Stimulated activated CD4-positive, alpha-beta T cell treated with anti-CD3 and anti-CD28 coated beads, Interleukin-4, amount 100 ng/mL, for 48 hours (primary cell): ENCODE measurements around the gene IRF1.

Experiments used
- DNase-seq, 2 donors: peaks; one replicate each; pipeline ENCODE4 v3.0.0-alpha.2; 2020; ENCODE audit warnings: low read depth in 2 of 2

IRF1 gene

DNA sequence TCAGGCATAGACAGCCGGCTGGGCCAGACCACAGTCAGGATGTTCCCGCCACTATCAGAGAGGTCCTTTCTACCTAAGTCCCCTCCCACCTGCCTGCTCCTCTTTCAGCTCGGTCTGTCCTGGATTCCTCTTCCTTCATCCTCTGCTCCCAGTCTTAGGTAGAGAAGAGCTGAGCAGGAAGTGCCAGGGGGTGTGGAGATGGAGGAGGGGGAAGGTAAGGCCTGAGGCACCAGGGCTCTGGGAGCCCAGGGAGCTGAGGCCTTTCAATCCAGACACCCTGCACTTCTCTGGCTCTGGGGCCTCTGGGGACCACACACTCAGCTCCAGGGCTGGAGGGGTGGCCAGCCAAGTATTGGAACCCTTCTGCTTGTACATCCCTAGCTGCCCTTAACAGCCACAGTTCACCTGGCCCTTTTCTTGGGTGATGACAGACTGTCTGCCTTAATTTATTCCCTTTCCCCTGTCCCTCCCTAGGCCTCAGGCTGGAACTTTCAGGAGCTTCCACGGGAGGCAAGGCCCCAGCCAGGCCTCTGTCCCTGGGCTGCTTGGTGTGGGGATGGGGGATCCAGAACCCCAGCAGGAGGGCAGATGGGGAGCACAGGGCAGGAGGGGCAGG lies 15.6 kb downstream of the IRF1 start:
- no peak for DNase-seq

DNA sequence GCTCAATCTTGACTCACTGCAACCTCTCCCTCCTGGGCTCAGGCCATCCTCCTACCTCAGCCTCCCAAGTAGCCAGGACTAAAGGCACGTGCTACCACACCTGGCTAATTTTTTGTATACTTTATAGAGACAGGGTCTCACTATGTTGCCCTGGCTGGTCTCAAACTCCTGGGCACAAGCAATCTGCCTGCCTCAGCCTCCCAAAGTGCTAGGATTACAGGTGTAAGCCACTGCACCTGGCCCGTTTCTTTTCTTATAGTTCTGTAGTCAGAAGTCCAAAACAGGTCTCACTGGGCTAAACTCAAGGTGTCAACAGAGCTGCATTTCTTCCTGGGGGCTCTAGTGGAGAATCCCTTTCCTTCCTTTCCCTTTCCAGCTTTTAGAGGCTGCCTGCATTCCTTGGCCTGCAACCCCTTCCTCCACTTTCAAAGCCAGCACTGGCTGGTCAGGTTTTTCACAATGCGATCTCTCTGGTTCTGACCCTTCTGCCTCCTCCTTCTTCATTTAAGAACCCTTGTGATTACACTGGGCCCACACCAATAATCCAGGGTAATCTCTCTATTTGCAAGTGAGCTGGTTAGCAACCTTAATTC lies 16.3 kb downstream of the IRF1 start:
- DNase-seq, result no peak

DNA sequence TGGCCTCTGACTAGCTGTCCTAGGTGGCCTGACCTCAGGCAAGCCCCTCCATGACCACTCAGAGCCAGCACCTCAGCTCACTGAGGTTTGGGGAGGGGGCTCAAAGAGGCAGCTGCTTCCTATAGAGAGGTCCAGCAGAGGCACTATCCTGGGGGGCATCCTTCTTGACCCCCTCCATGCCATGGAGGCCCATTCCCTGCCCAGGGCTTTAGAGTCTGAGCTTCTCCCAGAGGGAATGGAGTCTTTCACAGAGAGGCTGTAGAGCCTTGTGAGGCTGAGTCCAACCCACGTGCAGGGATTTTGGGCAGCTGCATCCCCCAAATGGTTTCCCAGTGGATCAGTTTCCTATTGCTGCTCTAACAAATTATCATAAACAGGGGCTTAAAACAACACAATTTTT lies 16.9 kb downstream of the IRF1 start:
- DNase-seq, result no peak

DNA sequence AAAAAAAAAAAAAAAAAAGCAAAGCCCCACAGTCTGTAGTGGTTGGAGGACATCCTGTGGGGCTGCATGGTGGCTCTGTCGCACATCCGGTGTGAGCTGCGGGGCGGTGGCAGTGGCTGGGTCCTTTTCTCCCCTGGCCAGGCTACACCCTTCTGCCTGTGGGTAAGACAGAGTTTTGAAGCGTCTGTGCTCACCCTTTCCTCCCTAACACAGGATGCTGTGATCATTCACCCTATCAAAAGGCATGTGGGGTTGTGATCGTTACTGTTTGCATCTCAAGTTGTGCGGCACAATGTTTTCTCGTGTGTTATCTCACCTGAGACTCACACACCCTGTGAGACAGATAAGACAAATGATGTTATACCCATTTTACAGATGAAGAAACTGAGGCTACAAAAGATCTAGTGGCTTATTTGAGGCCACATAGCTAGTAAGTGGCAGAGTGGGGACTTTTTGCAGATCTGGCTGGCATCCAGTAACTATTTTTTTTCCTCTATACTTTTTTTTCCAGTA lies 17.5 kb downstream of the IRF1 start:
- peak in 1 of 2 donors; percentile 57 for DNase-seq

DNA sequence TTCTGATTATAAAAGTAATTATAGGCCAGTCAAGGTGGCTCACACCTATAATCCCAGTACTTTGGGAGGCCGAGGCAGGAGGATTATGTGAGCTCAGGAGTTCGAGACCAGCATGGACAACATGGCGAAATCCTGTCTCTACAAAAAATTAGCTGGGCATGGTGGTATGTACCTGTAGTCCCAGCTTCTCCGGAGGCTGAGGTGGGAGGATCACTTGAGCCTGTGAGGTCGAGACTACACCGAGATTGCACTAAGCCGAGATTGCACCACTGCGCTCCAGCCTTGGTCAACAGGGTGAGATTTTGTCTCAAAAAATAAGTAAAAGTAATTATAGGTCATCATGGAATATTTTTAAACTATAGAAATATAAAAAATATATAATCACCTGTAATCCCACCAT lies 18.1 kb downstream of the IRF1 start:
- DNase-seq, result no peak

DNA sequence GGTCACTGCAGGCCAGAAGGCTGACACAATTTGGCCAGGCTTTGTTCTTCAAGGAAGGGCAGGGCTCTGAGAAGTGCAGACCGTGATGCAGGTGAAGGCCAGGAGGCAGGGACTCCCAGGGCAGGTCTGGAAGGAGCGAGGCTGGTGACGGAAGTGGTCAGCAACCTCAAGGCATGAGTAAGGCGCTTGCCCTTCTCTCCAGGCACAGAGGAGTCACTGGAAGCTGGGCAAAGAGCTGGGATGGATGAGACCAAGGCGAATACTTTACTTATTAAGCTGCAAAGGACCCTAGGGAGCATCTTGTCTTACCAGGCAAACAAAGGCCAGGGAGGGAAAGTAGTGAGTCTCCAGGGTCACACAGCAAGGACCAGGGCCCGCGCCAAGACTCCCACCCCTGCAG lies 18.6 kb downstream of the IRF1 start:
- no peak for DNase-seq

DNA sequence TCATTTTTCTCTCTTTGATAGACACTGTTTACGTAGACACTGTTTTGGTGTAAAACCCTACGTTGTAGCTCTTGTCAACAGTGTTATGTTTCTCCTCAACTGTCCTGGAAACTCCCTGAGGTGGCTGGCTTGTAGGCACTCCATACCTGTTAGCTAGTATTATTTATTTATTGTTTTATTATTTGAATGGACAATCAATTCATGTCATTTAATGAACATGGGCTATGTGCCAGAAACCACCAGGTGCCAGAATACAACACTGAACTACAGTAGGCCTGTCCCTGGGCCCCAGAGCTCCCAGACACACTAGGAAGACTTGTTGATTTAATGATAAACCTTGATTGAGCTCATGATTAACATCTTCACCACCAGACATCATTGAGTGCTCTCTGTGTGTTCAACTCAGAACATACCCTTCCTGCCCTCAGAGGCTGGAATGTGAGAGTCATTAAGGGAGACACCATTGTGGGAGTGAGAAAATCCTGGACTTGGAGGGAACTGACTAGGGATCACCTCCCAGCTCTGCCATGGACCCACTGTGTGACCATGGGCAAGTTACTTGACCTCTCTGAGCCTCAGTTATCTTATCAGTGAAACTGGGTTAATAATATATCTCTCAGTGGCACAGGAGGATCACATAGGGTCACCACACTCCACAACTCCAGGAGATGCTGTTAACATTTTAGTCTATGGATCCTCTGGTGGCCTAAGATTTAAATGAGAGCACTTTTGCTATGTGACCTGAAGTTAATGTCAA lies 19.2 kb downstream of the IRF1 start:
- DNase-seq, result no peak

DNA sequence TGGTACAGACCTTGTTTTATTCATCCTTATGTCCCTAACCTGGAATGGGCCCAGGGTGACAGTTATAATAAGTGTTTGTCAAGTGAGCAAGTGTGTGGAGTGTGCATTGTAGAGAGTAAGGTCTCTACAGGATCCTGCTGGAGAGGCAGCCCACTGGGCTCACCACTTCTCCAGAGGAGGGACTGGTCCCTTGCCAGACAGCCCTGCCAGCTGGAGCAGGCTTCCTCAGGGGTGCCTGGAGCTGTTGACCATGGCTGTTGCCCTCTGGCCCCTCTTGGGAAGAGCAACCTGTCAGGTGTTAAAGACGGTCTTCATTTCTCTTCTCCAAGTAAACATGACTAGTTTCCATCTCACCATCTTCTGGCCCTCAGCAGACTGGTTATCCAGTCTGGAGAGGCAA lies 20.0 kb downstream of the IRF1 start:
- DNase-seq, result no peak

DNA sequence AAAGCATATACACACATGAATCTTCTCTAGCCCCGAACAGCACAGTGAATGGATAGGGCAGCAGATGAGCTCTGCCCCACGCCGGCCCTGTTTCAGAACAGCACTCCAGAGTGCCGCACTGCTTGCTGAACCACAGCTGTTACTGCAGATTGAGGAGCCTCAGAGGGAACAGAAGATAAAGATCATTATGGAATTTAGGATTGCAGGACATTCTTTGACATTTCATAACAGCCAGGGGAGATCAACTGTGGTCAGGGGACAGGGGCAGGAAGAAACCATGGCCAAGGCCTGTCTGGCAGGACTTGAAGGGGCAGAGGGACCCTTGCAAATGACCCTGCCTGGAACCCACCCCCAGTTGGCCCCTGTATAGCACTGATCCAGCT lies 20.6 kb downstream of the IRF1 start:
- no peak for DNase-seq

DNA sequence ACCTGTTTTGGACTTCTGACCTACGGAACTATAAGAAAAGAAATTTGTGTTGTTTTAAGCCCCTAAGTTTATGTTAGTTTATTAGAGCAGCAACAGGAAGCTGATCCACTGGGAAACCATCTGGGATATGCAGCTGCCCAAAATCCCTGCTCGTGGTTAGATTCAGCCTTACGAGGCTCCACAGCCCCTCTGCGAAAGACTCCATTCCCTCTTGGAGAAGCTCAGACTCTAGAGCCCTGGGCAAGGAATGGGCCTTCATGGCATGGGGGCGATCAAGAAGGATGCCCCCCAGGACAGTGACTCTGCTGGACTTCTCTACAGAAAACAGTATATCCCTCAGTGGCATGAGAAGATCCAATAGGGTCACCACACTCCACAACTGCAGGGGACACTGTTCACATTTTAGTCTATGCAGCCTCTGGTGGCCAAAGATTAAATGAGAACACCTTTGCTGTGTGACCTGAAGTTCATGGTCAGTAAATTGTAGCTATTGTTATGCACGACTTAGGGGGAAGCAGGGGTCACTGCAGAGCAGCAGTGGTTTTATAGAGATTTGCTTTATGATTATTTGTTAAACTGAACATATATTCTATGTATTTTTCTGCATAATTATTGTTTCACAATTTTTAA lies 21.1 kb downstream of the IRF1 start:
- DNase-seq, result no peak

DNA sequence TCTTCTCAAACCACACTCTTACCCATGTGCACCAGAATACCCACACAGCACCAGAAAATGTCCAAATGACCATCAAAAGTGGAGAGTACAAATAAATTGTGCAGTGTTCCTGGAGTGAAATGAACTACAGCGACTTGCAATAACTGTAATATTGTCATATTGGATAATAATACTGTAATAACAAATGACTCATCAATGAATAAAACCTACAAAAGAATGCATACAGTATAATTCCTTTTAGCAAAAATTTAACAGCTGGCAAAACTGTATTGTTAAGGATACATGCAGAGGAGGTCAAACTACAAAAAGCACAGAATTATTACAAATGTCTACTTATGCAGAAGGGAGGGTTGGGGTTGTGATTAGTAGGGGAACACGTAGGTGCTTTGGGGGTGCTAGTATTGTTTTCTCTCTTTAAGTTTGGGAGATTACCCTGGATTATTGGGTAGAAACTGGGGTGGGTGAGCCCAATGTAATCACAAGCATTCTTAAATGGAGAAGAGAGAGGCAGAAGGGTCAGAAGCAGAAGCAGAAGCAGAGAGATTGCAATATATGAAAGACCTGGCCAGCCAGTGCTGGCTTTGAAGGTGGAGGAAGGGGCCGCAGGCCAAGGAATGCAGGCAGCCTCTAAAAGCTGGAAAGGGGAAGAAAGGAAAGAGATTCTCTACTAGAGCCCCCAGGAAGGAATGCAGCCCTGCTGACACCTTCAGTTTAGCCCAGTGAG lies 21.8 kb downstream of the IRF1 start:
- DNase-seq, result no peak

DNA sequence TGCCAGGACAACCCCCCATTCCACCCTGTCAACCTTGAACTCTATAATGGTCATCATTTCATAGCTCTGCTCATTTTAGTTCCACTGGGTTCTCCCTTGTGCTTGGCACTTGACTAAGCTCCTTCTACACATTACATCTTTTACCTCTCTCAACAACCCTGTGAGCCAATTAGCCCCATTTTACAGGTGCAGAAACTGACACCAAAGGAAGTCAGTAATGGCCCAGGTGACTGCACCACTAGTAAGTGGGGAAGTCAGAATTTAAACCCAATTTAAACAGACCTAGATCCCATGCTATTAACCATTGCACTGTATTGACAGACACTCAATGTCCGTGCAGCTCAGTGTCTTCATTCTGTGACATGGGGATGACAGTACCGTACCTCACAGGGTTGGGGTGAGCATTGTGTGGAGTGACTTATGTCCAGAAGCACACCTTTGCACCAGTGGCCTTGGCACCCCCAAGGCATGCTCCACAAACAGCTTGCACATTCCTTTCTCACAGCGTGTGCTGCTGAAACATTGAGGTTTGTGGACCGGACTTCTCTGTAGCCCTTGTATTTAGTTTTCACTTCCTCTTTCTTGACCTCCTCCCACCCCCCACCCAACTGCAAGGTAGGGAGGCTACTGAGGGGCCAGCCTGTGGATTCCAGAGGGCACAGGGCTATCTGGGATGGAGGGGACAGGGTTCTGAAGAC lies 23.1 kb downstream of the IRF1 start:
- DNase-seq, result no peak

DNA sequence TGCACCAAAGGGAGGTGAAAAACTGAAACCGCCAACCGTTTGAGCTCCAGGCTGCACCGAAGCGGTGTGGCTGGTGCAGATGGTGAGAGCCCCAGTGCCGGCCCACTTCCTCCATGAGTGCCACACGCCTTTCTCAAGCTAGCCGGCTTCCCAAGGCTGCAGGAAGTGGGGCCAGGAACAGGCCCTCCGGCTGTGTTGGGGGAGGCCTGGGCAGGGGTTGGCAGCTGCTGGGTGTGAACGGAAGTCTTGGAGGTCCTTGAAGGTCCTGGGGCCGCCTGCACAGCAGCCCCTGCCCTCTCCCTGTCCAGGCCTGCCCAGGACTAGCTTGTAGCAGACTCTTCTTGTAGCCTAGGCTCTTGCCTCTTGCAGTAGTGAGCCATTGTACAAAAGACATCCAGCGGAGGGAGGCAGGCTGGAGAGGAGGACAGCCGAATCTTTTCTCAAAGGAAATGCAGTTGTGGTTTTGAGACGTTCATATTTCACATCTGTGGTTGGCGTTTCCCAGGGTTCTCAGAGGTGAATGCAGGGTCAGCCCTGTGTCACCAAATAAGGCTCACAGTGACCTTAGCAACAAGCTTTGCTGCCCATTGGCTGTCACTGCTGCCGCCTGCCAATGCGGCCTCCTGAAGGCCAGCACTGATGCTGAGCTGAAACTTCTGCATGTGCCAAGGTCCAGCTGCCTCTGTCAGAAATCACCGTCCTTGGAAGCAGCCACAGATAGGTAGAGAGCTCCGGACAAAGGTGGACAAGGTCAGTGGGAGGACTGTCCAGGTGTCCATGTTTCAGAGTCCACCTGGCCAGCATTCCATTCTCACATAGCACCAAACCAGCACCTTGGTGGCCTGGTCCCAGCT lies 23.9 kb downstream of the IRF1 start:
- peak; percentile 45 to 54 for DNase-seq

DNA sequence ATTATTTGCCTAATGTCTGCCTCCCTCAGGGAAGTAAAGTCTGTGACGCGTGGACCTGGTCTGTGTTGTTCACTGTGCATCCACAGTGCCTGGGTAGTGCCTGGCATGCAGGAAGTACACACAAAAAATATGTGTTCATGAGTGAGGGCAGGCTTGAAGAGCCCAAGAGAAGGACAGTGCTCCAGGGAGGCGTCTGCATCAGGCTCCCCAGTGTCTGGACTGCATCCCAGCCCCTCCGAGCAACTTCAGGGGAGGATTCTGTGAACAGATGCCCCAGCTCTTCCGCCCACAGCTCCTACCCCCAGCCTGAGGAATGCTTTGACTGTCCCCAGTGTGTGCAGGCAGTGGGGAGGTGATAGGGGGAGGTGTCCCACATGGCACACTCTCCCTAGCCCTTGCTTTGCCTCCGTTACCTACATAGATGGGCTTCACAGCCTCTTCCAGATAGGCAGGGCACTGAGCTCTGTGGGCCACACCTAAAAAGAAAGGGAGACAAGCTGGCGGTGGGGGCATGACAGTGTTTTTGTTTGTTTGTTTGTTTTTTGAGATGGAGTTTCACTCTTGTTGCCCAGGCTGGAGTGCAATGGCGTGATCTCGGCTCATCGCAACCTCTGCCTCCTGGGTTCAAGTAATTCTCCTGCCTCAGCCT lies 25.4 kb downstream of the IRF1 start:
- DNase-seq, result no peak

DNA sequence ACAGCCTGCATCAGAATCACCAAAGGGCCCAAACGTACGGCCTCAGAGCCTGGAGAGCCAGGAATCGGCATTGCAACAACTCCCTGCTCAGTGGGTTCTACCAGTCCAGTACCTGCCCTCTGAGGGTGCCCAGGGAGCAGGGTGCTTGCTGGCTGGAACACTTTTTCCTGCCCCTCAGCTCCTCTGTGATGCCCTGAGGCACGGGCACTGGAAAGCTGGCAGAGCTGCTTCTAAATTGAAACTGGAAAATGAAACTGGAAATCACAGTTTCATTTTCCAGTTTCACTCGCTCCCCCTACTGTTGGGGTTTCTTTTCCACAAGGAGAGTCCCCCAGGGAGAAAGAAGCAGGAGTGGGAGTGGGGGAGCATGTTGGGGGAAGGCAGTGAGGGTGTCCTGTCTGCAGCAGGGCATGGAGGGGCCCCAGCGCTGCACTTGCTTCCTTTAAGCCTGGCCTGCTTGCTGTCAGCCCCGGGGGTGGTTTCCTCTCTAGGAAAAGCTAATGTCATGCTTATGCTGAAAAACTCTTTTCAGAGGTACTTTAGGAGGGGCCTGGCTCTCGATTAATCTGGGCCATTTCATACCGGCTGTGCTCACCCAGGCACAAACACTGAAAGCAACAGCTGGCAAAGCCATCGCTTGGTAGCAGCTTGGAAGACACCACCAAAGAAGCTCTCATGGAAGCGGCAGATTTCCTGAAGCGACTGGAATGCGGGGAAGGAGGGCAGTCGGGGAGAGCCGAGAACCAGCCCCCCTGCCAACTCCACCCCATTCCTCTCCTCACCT lies 26.2 kb downstream of the IRF1 start:
- DNase-seq, result no peak

DNA sequence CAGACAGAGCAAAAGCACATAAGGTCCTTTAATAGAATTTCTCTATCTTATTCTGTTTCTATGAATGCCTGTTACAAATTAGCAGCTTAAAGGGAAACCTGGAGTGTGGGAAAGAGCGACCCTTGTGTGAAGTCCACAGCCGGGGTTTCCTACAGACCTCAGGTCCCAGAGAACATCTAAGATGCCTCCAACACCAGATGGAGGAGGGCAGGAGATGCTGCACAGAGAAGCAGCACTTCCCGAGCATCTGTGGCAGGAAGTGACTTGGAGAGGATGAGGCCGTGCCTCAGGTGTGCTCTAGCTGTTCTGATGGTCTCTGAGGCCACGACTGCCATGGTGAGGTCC lies 26.8 kb downstream of the IRF1 start:
- DNase-seq, result no peak

DNA sequence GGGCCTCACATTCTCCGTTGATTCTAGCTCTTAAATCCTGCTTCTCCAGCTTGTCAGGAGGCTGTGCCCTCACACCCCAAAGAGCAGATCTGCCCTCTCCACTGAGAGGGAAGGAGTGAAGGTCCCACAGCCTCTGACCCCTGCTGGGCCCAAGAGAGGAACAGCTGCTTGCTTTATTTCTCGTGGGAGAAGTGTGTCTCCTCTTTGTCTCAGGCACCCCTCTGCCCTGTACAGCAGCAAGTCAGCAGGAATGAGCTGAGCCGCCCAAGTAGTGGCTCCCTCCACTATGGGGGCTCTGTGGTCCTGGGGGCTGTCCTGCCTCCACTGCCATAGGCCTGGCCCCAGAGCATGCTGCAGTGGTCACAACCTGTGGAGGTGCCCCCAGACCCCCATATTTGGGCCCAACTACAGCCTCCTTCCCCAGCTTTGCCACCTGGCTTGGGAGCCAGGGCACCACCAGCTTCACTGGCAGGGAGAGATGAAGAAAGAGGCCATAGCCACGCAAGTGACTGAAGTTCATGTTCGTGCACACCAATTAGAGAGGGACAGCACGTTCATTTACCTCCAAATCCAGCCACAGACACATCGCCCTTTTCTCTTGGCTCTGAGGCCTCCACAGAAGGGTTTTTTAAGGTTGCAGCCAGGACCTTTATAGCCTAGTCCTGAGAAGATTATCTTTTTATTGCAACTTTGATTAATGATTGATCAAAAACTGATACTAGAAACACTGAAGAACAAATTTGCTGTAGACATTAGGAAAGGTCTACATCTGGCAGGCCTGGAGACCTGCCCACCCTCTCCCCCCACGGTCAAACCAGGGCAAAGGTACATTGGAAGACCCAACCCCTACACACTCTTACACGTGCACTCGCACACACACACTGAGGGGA lies 27.5 kb downstream of the IRF1 start:
- DNase-seq, result no peak

DNA sequence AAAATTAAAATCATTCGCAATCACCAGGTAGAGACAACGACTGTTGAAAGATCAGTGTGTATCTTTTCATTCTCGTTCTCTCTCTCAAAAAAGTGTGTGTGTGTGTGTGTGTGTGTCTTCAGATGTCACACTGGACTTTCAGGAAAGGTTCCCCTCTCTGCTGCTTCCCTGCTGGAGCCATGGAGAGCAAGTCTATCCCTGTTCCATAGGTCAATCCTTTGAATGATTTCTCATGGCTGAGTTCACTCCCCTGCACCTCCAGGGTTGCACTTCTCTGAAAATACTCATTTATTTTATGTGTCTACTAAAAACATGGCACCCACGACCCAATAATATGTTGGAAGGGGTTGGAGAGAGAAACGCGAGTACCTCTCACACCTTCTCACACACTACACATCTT lies 28.2 kb downstream of the IRF1 start:
- no peak for DNase-seq
